Spleen (tissue), 7 donors: ENCODE data around the gene MYPOP.

Experiments used
- POLR2A ChIP-seq, 3 donors: fragments of 450-650 bp; IDR thresholded peaks; one replicate each; pipeline ENCODE4 v1.5.1; 2017; ENCODE audit warnings: antibody characterized with exemption in 3 of 3, mild to moderate bottlenecking in 1 of 3
- POLR2AphosphoS5 ChIP-seq, 3 donors: sonication (generic); formaldehyde crosslinking; IDR thresholded peaks; one replicate each; pipeline ENCODE4 v1.5.1; 2017; ENCODE audit warnings: antibody characterized with exemption in 3 of 3
- TF ChIP-seq, protein P1 (sequence below), 11 experiments: fragments of 200-600 bp in 7 of 11; fragments of 450-650 bp in 4 of 11; sonication (generic) in 4 of 11; IDR thresholded peaks in 8 of 11; conservative IDR thresholded peaks in 3 of 11; 1 replicate in 7 of 11; 2 replicates in 4 of 11; pipeline versions ENCODE4 v1.4.0 to v1.8.0; 2016 to 2021; ENCODE audit warnings: antibody characterized with exemption in 11 of 11, inconsistent platforms in 4 of 11, mild to moderate bottlenecking in 1 of 11
- donor health status: DM: no; HTN: no; CAD: no; lungs with moderate emphysema.
- donor health status: DM: no; HTN: no; CAD: no.
- donor health status: DM: no; HTN: no; CAD: no.

DNA sequence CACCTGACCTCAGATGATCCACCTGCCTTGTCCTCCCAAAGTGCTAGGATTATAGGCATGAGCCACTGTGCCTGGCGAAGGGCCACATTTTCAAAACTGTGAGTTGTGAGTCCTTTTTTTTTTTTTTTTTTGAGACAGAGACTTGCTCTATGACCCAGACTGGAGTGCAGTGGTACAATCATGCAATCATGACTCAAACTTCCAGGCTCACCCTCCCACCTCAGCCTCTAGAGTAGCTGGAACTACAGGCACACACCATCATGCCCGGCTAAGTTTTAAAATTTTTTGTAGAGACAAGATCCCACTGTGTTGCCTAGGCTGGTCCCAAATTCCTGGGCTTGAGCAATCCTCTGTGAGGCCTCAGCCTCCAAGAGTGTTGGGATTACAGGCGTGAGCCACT is 3.8 kb upstream of the MYPOP start:
- TF ChIP-seq POLR2A (IDR thresholded peaks at IDR 0.05) (no peak), POLR2AphosphoS5 (IDR thresholded peaks at IDR 0.05) (no peak)
- TF ChIP-seq, protein P1, sequence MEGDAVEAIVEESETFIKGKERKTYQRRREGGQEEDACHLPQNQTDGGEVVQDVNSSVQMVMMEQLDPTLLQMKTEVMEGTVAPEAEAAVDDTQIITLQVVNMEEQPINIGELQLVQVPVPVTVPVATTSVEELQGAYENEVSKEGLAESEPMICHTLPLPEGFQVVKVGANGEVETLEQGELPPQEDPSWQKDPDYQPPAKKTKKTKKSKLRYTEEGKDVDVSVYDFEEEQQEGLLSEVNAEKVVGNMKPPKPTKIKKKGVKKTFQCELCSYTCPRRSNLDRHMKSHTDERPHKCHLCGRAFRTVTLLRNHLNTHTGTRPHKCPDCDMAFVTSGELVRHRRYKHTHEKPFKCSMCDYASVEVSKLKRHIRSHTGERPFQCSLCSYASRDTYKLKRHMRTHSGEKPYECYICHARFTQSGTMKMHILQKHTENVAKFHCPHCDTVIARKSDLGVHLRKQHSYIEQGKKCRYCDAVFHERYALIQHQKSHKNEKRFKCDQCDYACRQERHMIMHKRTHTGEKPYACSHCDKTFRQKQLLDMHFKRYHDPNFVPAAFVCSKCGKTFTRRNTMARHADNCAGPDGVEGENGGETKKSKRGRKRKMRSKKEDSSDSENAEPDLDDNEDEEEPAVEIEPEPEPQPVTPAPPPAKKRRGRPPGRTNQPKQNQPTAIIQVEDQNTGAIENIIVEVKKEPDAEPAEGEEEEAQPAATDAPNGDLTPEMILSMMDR (IDR thresholded peaks at IDR 0.05 in 8 of 11, conservative IDR thresholded peaks at IDR 0.05 in 3 of 11): no peak
